Natural killer cell (primary cell): ENCODE measurements around the gene KDM5B. TPM values are rescaled to one million over a fixed set of nuclear protein-coding genes. Genes with fewer than 3 reads are reported as not detected.

Source experiments
- ATAC-seq, 3 donors: fragments of 150-1000 bp in 2 of 3; fragments of 200-7000 bp in 1 of 3; cut with Tn5 transposase; 1 replicate in 1 of 3; 2 replicates in 2 of 3; pipeline ENCODE4 v1.10.0; 2021; ENCODE audit warnings: mild to moderate bottlenecking in 2 of 3, moderate library complexity in 2 of 3
- DNase-seq, 2 donors: peaks; one replicate each; pipeline versions ENCODE4 v3.0.0 to v3.0.0-alpha.2; 2013 to 2021; ENCODE audit warnings: mixed read lengths in 1 of 2
- H3K27ac ChIP-seq: one replicate; pipeline ENCODE4 v1.5.1; 2013; ENCODE audit warnings: mild to moderate bottlenecking, low read length
- H3K27me3 ChIP-seq: one replicate; pipeline ENCODE4 v1.6.1; 2013; ENCODE audit warnings: low read length; ENCODE audit not compliant: control insufficient read depth, insufficient read depth
- H3K36me3 ChIP-seq: one replicate; pipeline ENCODE4 v1.6.1; 2013; ENCODE audit warnings: low read length; ENCODE audit not compliant: control insufficient read depth, insufficient read depth
- H3K4me1 ChIP-seq: one replicate; pipeline ENCODE4 v1.6.1; 2013; ENCODE audit warnings: low read length; ENCODE audit not compliant: control insufficient read depth, insufficient read depth
- H3K4me3 ChIP-seq: one replicate; pipeline ENCODE4 v1.5.1; 2013; ENCODE audit warnings: low read length
- H3K9me3 ChIP-seq: one replicate; pipeline ENCODE4 v1.6.1; 2013; ENCODE audit warnings: low read length; ENCODE audit not compliant: control insufficient read depth, insufficient read depth
- H3K27ac Mint-ChIP-seq, 2 donors: one replicate each; pipeline ENCODE4 v1.8.0; 2022; ENCODE audit warnings: mild to moderate bottlenecking in 2 of 2, mixed read lengths in 2 of 2, moderate library complexity in 1 of 2
- H3K27me3 Mint-ChIP-seq, 2 donors: one replicate each; pipeline ENCODE4 v1.8.0; 2022; ENCODE audit warnings: low read depth in 2 of 2, mixed read lengths in 2 of 2
- H3K36me3 Mint-ChIP-seq: one replicate; pipeline ENCODE4 v1.8.0; 2022; ENCODE audit warnings: mixed read lengths
- H3K4me1 Mint-ChIP-seq, 2 donors: one replicate each; pipeline ENCODE4 v1.8.0; 2022; ENCODE audit warnings: mixed read lengths in 2 of 2
- H3K4me3 Mint-ChIP-seq: one replicate; pipeline ENCODE4 v1.8.0; 2022; ENCODE audit warnings: mild to moderate bottlenecking, moderate library complexity, mixed read lengths
- H3K9me3 Mint-ChIP-seq, 2 donors: one replicate each; pipeline ENCODE4 v1.8.0; 2022; ENCODE audit warnings: mixed read lengths in 2 of 2
- WGBS: methylation state at CpG from one replicate; pipeline ENCODE4 v1.1.7; 2013; ENCODE audit warnings: missing lambda C conversion rate; ENCODE audit not compliant: insufficient coverage; 5-methylcytosine and 5-hydroxymethylcytosine counted together
- intact Hi-C: fragments of 100-400 bp; cut with micrococcal nuclease; formaldehyde crosslinking; loops from one replicate; pipeline ENCODE4 v1.14.2; 2022
- total RNA-seq, 4 donors: library from RNA; stranded (reverse); fragments of 120-200 nt in 1 of 4; gene quantifications; one replicate each; pipeline versions ENCODE4 v1.2.3 to v1.2.4, GENCODE V29; 2013 to 2022
- TF ChIP-seq, protein P1 (sequence below): fragments of 200-600 bp; IDR thresholded peaks from one replicate; pipeline ENCODE4 v1.8.0; 2022; ENCODE audit warnings: antibody characterized with exemption

The KDM5B gene
- total RNA-seq, 3 donors from 2014 or later (not counting 1 experiment from before 2014, with no cell fraction given): 107 to 121 (median 108) TPM

DNA sequence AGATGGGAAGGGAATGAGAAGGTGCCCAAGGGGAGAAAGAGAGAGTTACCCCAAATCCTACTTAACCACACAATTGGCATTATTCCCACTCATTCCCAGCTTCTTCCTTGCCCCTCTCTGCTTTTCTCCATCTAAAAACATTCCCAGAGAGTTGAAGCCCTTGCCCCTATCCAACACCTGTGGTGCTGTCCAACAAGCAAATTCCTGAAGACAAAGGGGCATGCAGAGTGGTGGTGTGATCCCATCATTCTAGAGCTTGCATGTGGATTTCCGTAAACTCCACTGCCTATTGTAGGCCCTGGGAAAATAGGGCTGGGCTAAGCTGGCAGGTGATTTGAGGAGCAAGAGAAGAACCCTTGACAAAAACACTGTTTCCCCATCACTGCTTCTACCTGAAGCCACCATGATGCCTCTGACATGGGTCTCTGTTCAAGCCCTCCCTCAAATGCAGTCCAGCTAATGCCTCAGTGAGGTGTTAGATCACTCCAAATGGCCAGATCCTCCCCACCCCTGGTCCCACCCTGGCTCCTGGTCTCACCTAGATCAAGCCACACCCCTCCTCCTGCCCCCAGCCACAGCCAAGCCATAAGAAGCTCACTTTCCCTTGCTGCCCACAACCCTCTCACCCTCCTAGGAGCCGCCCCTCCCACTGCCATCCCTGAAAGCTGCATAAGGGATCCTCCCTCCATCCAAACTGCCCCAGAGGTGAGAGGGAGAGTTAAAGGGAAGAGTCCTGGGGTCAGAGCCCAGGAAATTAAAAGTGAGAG is 127.5 kb downstream of the KDM5B start:
- Mint-ChIP-seq H3K27me3 (peaks cover 25 to 49% of the 10 kb centered on the region in 2 donors), H3K4me3 (no peak overlapping the region), H3K27ac (no peak overlapping the region), H3K4me1 (no peaks in the 10 kb centered on the region), H3K9me3 (no peaks in the 10 kb centered on the region), H3K36me3 (no peaks in the 10 kb centered on the region)
- Histone ChIP-seq H3K27me3 (no peaks in the 10 kb centered on the region), H3K4me3 (no peak overlapping the region), H3K36me3 (no peaks in the 10 kb centered on the region), H3K9me3 (peaks cover 3% of the 10 kb centered on the region), H3K27ac (no peak overlapping the region), H3K4me1 (no peaks in the 10 kb centered on the region)
- intact Hi-C loops: no loop called here
- WGBS: 100% methylated on average over 1 of the region's 2 CpGs
- no peak for DNase-seq
- TF ChIP-seq, protein P1, sequence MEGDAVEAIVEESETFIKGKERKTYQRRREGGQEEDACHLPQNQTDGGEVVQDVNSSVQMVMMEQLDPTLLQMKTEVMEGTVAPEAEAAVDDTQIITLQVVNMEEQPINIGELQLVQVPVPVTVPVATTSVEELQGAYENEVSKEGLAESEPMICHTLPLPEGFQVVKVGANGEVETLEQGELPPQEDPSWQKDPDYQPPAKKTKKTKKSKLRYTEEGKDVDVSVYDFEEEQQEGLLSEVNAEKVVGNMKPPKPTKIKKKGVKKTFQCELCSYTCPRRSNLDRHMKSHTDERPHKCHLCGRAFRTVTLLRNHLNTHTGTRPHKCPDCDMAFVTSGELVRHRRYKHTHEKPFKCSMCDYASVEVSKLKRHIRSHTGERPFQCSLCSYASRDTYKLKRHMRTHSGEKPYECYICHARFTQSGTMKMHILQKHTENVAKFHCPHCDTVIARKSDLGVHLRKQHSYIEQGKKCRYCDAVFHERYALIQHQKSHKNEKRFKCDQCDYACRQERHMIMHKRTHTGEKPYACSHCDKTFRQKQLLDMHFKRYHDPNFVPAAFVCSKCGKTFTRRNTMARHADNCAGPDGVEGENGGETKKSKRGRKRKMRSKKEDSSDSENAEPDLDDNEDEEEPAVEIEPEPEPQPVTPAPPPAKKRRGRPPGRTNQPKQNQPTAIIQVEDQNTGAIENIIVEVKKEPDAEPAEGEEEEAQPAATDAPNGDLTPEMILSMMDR: no peak
- no peak for ATAC-seq

DNA sequence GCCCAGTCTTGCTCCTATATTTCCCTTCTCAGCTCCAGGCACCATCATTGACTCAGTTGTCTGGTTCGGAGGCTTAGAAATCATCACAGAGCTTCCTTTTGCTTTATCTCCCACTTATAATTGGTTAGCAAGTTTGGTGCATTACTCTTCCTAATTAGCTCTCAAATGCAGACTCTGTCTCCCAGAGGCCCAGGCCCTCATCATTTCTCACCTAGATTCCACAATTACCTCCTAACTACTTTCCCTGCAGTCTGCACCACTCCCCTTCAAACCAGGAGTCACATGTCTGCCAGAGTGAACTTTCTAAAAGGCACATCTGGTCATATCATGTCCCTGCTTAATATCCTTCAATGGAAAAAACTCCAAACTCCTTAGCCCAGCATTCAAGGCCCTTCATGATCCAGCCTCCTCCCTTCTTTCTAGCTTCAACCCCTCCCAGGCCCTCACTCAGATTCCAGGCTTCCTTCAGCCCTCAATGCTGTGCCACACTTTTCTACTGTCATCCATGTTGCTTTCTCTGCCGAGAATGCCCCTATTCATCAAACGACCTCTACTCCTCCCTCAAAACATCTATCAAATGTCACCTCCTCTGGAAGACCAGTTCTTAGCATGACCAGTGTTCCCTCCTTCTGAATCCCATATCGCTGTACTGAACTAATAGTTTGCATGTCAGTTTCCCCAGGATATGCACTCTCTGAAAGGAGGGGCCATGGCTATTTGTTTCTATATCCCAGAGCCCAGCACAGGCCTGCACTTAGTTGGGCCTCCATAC is 128.6 kb downstream of the KDM5B start:
- H3K4me3 ChIP-seq: no peak overlapping the region
- WGBS: 57% methylated on average over 4 of the region's 4 CpGs
- H3K27ac Mint-ChIP-seq: no peak overlapping the region
- peaks cover 26 to 38% of the 10 kb centered on the region in 2 donors for H3K27me3 Mint-ChIP-seq
- H3K9me3 Mint-ChIP-seq: no peaks in the 10 kb centered on the region
- ATAC-seq (no peak), DNase-seq (no peak)
- no peaks in the 10 kb centered on the region for H3K27me3 ChIP-seq
- no peaks in the 10 kb centered on the region for H3K36me3 Mint-ChIP-seq
- no peaks in the 10 kb centered on the region for H3K36me3 ChIP-seq
- no peaks in the 10 kb centered on the region for H3K4me1 ChIP-seq
- H3K4me1 Mint-ChIP-seq: no peaks in the 10 kb centered on the region
- H3K27ac ChIP-seq: no peak overlapping the region
- TF ChIP-seq, protein P1: no peak
- peaks cover 3% of the 10 kb centered on the region for H3K9me3 ChIP-seq
- intact Hi-C loops: no loop called here
- no peak overlapping the region for H3K4me3 Mint-ChIP-seq

DNA sequence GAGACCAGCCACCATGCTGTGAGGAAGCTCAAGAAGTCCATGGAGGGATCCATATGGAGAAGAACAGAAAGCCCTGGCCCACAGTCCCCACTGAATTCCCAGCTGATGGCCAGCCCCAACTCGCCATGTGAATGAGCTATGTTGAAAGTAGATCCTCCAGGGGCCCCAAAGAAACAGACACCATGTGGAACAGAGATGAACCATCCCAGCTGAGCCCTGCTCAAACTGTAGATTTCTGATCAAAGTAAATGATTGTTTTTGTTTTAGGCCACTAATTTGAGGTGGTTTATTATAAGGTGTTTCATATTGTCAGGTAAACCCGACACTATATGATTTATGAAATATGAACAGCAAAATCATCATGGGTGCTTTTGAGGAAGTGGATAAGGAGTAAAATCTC is 130.8 kb downstream of the KDM5B start:
- Mint-ChIP-seq H3K27ac (no peak overlapping the region), H3K4me3 (no peak overlapping the region), H3K27me3 (peaks cover 17 to 26% of the 10 kb centered on the region in 2 donors), H3K4me1 (no peaks in the 10 kb centered on the region), H3K36me3 (no peaks in the 10 kb centered on the region), H3K9me3 (peaks cover 2% of the 10 kb centered on the region in 2 donors)
- ATAC-seq: no peak
- intact Hi-C loops: no loop called here
- Histone ChIP-seq H3K27me3 (no peaks in the 10 kb centered on the region), H3K36me3 (no peaks in the 10 kb centered on the region), H3K4me1 (no peaks in the 10 kb centered on the region), H3K4me3 (no peak overlapping the region), H3K27ac (no peak overlapping the region), H3K9me3 (peaks cover 3% of the 10 kb centered on the region)
- no peak for DNase-seq
- TF ChIP-seq, protein P1: no peak
- 88% methylated on average over 2 of the region's 2 CpGs for WGBS

Other genes with a start within 250 kb of the KDM5B start
- gene SYT2, start 98.0 kb downstream of the KDM5B start, total RNA-seq: not detected
- gene PCAT6, start 2.5 kb upstream of the KDM5B start, total RNA-seq: 1 to 10 TPM in 2 of 3 donors, not detected in 1; 1.1 to 1.5 TPM
- gene RABIF, start 80.7 kb upstream of the KDM5B start, total RNA-seq: 10 to 100 TPM; 13.3 to 26.4 (median 21.5) TPM
- 10 to 100 TPM; 19.2 to 23.2 (median 22.6) TPM for gene KLHL12, start 118.8 kb upstream of the KDM5B start, total RNA-seq
- 10 to 100 TPM; 61.9 to 81.7 (median 80.6) TPM for gene ADIPOR1, start 149.9 kb upstream of the KDM5B start, total RNA-seq
- gene CYB5R1, start 158.8 kb upstream of the KDM5B start, total RNA-seq: 10 to 100 TPM; 27.5 to 36.6 (median 27.7) TPM
- 100 to 1,000 TPM; 127 to 147 (median 143) TPM for gene TMEM183A, start 199.0 kb upstream of the KDM5B start, total RNA-seq
- gene PPFIA4, start 218.1 kb upstream of the KDM5B start, total RNA-seq: under 1 TPM; 0.18 to 0.88 (median 0.33) TPM